HEK293T (cell line): ENCODE data around the gene PYHIN1.

Experiments
- BHLHE40 ChIP-seq: fragments of 450-650 bp; IDR thresholded peaks from 2 replicates; pipeline ENCODE4 v1.6.1; 2016; ENCODE audit warnings: mild to moderate bottlenecking, moderate library complexity, borderline replicate concordance
- CTBP1 ChIP-seq: fragments of 450-650 bp; IDR thresholded peaks from 2 replicates; pipeline ENCODE4 v1.6.1; 2016; ENCODE audit warnings: borderline replicate concordance
- ELF4 ChIP-seq: fragments of 450-650 bp; IDR thresholded peaks from 2 replicates; pipeline ENCODE4 v1.6.1; 2017; ENCODE audit warnings: antibody characterized with exemption
- FOXA1 ChIP-seq: fragments of 450-650 bp; IDR thresholded peaks from 2 replicates; pipeline ENCODE4 v1.6.1; 2016; ENCODE audit warnings: mild to moderate bottlenecking
- FOXM1 ChIP-seq: fragments of 450-650 bp; IDR thresholded peaks from 2 replicates; pipeline ENCODE4 v1.6.1; 2017; ENCODE audit warnings: mild to moderate bottlenecking, borderline replicate concordance
- HDGF ChIP-seq: fragments of 450-650 bp; IDR thresholded peaks from 2 replicates; pipeline ENCODE4 v1.6.1; 2017; ENCODE audit warnings: antibody characterized with exemption, borderline replicate concordance
- L3MBTL2 ChIP-seq: fragments of 450-650 bp; conservative IDR thresholded peaks from 2 replicates; pipeline ENCODE4 v1.6.1; 2016; ENCODE audit warnings: mild to moderate bottlenecking
- LEF1 ChIP-seq: fragments of 450-650 bp; IDR thresholded peaks from 2 replicates; pipeline ENCODE4 v1.6.1; 2017; ENCODE audit warnings: mild to moderate bottlenecking, borderline replicate concordance
- NFRKB ChIP-seq: fragments of 450-650 bp; IDR thresholded peaks from 2 replicates; pipeline ENCODE4 v1.6.1; 2016; ENCODE audit warnings: mild to moderate bottlenecking, moderate library complexity
- PKNOX1 ChIP-seq: fragments of 450-650 bp; IDR thresholded peaks from 2 replicates; pipeline ENCODE4 v1.6.1; 2016
- SP1 ChIP-seq: fragments of 450-650 bp; IDR thresholded peaks from 2 replicates; pipeline ENCODE4 v1.6.1; 2017
- SUZ12 ChIP-seq: fragments of 450-650 bp; IDR thresholded peaks from 2 replicates; pipeline ENCODE4 v1.6.1; 2016; ENCODE audit warnings: mild to moderate bottlenecking
- TARDBP ChIP-seq: fragments of 450-650 bp; IDR thresholded peaks from 2 replicates; pipeline ENCODE4 v1.6.1; 2016
- ZNF384 ChIP-seq: fragments of 450-650 bp; IDR thresholded peaks from 2 replicates; pipeline ENCODE4 v1.6.1; 2016

DNA sequence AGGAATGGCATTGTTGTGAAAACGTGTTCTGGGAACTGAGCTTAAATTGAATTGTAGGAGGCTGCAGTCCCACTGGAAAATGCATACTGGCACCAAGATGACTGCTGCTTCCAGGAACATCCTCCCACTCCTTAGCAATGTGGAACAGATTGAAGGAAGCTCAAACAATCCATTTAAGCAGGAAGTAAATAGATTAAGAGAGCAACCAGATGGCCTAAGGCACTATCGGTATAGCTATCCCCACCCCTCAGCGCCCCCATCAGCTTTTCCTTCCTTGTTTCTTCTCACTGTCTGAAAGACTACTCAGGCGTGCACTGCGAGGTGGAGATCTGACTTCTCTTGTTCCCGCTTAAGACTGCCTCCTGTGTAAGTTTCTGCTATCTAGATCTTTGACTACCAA, 74.3 kb downstream of the PYHIN1 start:
- TF ChIP-seq ELF4: no peak
- no peak for TF ChIP-seq TARDBP
- TF ChIP-seq FOXA1: no peak
- no peak for TF ChIP-seq SUZ12
- no peak for TF ChIP-seq FOXM1
- no peak for TF ChIP-seq ZNF384
- TF ChIP-seq L3MBTL2: no peak
- TF ChIP-seq PKNOX1: no peak
- TF ChIP-seq BHLHE40: no peak
- TF ChIP-seq HDGF: no peak
- no peak for TF ChIP-seq CTBP1
- TF ChIP-seq SP1: no peak
- TF ChIP-seq NFRKB: no peak
- no peak for TF ChIP-seq LEF1
